Stimulated activated CD4-positive, alpha-beta T cell treated with anti-CD3 and anti-CD28 coated beads, Interleukin-4, amount 100 ng/mL, for 24 hours (primary cell): ENCODE data around the gene S100A7.
A peak's percentile ranks its signal among the peaks of the same experiment; 100 is the strongest.
"Not testable (repeated sequence)": the region's sequence is repeated elsewhere in the genome, so short reads cannot be mapped to it uniquely, and the experiment has no call there.

Experiments used
- DNase-seq: peaks from one replicate; pipeline ENCODE4 v3.0.0-alpha.2; 2020

The S100A7 gene

DNA sequence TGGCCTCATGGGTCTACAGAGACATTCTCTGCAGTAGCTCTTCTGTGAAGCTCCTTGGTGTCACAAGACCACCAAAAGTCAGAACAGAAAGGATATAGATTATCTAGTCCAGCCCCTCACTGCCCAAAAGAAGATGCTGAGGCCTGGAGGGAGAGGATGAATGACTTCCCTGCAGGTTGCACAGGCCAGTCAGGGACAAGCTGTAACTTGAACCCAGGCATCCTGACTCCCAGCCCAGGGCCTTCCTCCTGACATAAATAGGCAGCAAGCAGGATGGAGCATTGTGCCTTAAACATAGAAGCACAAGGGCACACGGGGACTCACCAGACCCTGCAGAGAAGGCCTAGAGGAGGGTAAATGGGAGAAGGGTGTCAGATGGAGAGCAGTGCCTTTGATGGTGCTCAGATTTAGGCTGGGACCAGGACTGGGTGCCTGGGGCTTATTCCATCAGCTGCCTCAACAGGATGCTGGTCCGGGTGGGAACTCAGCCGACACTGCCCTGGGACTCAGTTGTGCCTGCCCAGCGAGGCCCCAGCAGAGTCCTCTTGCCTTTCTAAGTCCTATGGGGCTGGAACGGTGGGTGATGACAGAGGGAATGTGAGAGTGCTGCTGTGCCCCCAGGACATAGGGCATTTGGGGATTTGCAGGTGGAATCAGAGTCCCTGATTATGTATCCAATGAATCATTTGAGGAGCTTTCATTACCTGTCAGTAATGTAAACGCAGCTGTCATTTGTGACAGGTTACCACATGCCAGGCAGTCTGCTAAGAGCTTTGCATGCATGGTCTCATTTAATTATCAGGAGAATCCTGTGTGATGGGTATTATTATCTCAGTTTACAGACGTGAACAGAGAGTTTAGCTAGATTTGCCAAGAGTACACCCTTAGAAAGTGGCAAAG lies 30.9 kb downstream of the S100A7 start:
- no peak for DNase-seq

DNA sequence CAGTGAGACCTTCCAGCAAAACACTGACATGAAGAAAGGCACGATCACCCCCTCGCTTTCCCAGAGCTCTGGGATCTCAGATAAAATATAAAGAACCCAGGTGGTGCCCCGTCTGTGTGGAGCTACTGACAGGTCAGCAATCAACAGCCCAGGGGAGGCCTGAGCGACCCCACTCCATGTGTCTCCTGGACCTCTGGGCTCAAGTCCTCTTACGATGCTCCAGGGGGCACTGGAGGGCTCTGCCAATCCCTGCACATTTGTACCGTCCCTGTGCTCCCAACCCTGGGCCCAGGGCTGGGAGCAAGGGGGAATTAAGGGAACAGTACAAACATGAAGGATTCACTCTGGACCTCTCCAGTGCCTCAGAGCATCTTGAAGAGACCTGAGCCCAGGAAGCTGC lies 31.7 kb downstream of the S100A7 start:
- DNase-seq, result no peak

DNA sequence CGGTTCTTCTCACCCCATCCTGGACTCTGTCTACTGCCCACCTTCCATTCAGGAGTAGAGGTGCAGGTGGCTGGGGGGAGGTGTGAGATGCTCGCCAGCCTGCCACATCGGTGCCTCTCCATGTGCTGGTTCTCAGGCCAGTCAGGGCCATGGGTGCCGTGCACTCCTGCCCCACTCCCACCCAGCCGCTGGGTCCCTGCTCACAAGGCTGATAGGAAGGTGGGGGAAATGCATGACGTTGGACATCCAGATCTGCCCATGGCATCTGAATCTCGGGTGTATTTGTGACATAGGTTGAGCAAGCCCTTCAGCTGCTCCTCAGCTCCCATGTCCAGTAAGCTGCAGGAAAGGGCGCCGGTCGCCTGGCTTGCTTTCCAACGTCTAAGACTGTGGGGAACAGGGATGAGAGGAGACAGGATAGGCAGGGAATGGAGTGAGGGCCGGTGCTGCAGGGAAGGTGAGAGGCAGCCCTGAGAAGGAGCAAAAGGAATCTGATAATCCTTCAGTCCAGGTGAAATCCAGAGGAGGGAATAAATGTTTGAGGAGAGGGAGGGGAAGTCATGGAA lies 32.3 kb downstream of the S100A7 start:
- no peak for DNase-seq

DNA sequence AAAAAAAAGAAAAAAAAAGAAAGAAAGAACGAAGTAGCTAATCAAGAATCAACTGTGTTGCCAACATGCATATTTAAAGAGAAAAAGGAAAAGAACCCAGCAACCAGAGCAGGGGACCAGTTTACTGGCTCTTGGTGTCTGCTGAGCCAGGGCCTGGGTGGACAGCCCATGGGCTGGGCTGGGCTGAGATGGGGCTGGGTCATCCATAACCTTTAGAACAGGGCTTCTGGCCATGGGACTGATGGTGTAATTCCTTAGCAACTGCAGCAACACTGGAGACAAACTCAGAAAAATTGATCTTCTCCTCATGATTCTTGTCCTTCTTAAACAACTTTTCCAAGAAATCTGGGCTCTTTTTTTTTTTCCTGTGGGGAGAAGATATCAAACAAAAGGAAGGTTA lies 33.6 kb downstream of the S100A7 start:
- DNase-seq, result no peak

DNA sequence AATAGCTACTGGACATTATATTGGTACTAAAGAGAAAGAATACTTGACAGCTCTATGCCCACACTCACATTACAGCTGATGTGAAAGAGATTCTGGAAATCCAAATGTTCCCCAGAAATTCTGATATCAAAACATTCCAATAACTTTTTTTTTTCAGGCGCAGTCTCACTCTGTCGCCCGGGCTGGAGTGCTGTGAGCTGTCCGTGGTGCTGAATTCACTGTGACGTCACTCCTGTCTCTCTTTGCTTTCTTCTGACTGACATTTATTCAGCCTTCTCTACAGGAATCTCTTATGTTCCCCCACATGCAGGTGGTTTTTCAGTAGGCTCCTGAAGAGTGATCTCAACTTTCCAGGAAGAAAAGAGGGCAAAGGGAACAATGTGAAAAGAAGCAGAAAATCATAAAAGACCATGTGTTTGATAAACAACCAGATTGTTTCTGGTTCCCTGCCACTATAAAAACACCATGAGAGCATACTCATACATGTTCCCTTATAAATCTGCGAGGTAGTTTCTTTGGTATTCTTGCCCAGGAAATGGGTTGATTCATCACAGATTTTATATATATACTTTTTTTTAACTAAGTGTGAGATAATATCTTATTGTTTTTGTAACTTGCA lies 37.9 kb downstream of the S100A7 start:
- DNase-seq, result peak; percentile 64

DNA sequence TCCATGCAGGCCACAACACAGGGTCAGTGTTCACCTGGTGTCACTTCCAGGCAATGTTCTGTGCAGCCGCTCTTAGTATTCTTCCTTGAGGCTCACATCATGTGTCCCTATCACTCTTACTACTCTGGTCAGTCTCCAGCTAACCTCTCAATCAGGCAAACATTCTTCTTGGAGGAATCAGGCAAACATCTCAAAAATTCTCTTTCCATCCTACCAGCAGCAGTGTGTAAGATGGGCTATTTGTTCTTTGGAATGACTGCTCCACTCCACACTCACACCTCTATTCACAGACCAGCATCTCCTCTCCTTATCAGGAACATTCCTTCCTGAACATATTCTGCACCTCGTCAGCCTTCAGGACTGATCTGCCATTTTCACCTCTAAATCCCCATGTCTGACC lies 40.1 kb downstream of the S100A7 start:
- no peak for DNase-seq

DNA sequence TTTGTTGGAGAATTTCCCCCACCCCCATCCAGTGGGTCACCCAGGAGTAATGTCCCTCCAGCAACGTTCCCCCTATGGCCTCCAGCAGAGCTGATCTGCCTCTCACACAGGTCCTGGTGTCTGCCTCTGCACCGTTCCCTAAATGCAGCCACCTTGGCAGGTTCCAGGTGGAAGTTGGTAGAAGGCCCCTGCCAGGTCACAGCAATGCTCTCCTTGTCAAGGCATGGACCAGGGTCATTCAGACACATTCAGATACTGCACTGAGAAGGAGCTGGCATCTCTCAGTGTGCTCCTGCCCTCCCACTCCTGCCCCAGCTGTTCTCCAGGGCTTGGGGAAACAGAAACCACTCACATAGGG lies 41.0 kb downstream of the S100A7 start:
- not testable (repeated sequence) for DNase-seq

DNA sequence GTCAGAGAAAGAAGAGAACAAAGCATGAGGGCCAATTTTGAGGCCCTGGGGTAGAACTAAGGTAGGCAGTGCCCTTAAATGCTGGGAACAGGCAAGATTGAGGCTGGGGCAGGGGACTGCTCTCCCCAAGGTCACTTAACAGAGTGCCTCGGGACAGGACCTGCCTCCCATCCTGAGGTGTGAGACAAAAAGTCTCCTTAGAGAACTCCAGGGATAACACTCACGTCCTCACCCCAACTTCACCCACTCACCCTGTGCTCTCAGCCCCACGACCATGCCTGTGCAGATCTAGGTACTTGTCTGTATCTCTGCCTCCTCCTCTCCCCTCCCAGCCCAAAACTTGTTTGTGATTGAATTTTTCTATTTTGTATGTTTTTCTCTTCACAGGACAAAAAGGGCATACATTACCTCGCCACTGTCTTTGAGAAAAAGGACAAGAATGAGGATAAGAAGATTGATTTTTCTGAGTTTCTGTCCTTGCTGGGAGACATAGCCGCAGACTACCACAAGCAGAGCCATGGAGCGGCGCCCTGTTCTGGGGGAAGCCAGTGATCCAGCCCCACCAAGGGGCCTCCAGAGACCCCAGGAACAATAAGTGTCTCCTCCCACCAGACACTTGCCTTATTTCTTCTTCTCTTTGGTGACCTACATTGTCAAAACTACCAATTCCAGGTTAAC lies 41.6 kb downstream of the S100A7 start:
- DNase-seq, result not testable (repeated sequence)

DNA sequence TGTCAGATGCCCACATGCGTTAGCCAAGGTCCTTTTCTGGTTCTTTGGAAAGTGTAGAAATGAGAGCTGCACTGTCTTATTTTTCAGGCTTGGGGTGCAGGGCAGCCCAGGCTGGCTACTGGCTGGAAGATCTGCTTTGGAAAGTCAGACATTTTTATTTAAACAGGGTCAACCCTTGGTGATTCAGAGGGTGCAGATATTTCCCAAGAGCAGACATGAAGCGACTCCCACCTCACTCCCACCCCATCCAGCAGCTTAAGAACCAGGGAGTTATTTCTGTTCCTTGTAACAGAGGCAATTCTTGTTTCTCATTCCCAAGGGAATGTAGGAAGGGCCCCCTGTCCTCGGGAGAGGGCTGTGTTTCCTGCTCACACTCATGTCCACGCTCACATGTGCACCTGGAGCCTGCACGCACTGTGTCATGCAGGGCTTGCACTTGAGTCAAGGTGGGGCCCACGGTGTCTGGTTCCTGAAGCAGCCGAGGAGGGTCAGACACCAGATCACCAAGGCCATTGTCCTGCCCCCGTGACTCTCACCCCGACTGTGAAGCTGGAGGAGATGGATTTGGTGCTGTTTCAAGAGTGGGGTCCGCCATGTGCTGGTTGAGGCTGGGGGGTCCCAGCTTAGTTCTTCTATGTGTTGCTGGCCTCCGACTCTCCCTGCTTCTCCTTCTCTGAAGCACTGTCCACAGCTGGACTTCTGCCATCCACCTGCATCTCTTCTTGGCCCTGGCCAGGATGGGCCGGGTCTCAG lies 43.1 kb downstream of the S100A7 start:
- DNase-seq, result no peak

DNA sequence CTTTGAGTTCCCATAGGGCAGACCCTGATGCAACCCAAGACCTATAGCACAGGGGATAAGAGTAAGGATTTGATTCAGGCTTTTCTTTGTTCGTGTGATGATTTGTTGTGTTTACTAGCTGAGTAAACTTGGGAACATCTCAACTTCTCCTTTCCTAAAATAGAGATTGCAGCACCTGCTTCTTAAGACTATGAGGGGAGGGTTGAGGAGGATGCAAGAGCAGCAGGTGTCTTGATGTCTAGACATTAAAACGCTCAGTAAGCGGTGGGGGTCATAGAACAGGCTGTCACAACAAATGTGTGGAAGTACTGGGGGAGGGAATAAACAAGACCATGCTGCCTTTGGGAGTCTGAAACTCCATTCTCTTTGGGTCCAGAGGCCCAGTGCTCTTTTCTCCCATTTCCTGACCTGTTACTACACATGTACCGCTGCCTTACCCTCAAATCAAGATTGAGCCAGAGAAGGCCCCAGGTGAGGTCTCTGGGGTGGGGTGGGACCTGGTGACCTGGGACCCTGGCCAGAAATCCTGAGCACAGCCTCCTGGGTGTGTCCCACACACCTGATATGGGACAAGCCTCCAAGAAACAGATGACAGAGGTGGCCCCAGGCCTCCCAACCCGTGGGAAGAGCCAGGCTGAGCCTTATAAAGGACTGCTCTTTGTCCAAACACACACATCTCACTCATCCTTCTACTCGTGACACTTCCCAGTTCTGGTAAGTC lies 44.4 kb downstream of the S100A7 start, which contains the start of gene S100A7A:
TSS of gene S100A7A (plus strand) at position 671 of the 721 bp plus-strand sequence. CDS start 1,563 bp downstream, outside the sequence.
- DNase-seq, result no peak

DNA sequence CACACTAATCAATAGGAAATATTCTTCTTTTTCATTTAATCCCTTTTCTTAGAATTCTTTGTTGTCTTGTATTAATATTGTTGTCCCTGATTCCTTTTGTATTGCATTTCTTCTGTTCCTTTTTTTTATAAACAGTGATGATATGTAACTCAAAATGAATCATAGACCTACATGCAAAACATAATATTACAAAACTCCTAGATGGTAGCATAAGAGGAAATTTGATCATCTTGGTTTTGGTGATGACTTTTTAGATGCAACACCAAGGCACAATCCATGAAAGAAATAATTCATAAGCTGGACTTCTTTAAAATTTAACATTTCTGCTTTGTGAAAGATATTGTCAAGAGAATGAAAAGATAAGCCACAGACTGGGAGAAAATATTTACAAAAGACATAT lies 46.5 kb downstream of the S100A7 start:
- not testable (repeated sequence) for DNase-seq
